ENCODE data around the gene UBE2D3. TPM values are rescaled to one million over a fixed set of nuclear protein-coding genes. Genes with fewer than 3 reads are reported as not detected.

UBE2D3 gene
- total RNA-seq, 1 donor from 2014 or later, result 312 TPM

DNA sequence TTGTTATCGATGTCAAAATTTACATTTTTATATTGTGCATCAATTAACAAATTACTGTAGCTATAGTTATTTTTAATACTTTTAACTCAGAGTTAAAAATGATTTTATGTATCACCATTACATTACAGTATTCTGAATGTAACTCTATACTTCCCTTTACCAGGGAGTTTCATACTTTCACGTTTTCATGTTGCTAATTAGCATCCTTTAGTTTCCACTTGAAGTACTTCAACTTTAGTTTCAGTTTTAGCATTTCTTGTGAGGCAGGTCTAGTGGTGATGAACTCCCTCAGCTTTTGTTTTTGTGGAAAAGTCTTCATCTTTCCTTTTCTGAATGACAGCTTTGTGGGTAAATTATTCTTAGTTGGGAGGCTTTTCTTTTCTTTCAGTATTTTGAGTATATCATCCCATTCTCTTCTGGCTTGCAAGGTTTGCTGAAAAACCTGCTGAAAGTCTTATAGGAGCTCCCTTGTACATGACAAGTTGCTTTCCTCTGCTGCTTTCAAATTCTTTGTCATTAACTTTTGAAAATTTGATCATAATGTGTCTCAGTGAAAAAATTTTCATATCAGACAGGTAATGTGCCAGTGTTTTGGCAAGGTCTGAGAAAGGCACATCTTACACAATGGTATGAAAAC lies 31.6 kb upstream of the UBE2D3 start:
- no peak for DNase-seq (ENCODE audit: low read depth, low spot score)
- no peaks in the 10 kb centered on the region for H3K27me3 Mint-ChIP-seq (ENCODE audit: low read depth)
- peaks cover 23% of the 10 kb centered on the region for H3K36me3 Mint-ChIP-seq (ENCODE audit: low read depth)
- peaks cover 8% of the 10 kb centered on the region for H3K9me3 Mint-ChIP-seq
- TF ChIP-seq, protein P1, sequence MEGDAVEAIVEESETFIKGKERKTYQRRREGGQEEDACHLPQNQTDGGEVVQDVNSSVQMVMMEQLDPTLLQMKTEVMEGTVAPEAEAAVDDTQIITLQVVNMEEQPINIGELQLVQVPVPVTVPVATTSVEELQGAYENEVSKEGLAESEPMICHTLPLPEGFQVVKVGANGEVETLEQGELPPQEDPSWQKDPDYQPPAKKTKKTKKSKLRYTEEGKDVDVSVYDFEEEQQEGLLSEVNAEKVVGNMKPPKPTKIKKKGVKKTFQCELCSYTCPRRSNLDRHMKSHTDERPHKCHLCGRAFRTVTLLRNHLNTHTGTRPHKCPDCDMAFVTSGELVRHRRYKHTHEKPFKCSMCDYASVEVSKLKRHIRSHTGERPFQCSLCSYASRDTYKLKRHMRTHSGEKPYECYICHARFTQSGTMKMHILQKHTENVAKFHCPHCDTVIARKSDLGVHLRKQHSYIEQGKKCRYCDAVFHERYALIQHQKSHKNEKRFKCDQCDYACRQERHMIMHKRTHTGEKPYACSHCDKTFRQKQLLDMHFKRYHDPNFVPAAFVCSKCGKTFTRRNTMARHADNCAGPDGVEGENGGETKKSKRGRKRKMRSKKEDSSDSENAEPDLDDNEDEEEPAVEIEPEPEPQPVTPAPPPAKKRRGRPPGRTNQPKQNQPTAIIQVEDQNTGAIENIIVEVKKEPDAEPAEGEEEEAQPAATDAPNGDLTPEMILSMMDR (conservative IDR thresholded peaks at IDR 0.05), result no peak
- no peak overlapping the region for H3K4me3 Mint-ChIP-seq
- no peak overlapping the region for H3K27ac Mint-ChIP-seq (ENCODE audit: unreplicated experiment)
- no peaks in the 10 kb centered on the region for H3K4me1 Mint-ChIP-seq

DNA sequence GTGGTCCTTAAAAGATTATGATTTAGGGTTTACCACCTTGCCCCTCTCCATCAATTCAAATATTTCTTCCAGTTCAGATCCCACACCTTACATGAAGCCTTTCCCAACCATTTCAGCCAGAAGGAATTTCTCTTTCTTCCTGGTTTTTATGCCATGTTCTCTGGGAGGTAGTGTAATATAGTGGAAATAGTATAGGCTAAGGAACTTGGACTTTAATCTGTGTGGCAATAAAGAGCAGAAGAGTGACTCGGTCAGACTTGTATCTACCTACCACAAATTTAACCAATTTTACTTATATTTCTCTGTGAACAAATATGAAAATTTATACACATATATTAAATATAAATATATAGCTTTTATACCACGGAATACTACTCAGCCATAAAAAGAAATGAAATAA lies 23.0 kb upstream of the UBE2D3 start:
- H3K27ac Mint-ChIP-seq (ENCODE audit: unreplicated experiment), result no peak overlapping the region
- H3K27me3 Mint-ChIP-seq (ENCODE audit: low read depth), result no peaks in the 10 kb centered on the region
- H3K9me3 Mint-ChIP-seq, result no peaks in the 10 kb centered on the region
- TF ChIP-seq, protein P1 (conservative IDR thresholded peaks at IDR 0.05), result no peak
- no peaks in the 10 kb centered on the region for H3K4me1 Mint-ChIP-seq
- no peak overlapping the region for H3K4me3 Mint-ChIP-seq
- H3K36me3 Mint-ChIP-seq (ENCODE audit: low read depth), result peaks cover 4% of the 10 kb centered on the region
- DNase-seq (ENCODE audit: low read depth, low spot score), result no peak

DNA sequence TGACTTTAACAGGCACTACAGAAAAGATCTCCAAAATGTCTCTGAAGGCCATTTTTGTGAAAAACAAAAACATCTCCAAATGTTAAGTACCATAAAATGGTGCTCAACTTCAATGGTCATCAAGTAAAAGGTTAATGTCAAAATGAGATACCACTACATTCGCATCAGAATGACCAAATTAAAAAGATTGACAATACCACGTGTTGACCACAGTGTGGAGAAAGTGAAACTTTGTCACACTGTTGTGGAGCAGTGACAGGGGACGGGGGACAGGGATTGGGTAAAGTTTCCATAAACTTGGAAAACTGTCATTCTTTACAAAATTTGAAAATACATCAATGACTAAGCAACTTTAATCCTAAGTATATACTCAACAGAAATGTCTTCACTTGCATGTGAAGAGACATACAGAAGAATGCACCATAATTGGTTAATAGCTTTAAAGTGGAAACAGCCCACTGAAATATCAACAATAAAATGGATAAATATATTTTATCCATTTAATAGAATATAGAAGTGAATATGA lies 22.3 kb upstream of the UBE2D3 start:
- H3K4me3 Mint-ChIP-seq, result no peak overlapping the region
- peaks cover 4% of the 10 kb centered on the region for H3K36me3 Mint-ChIP-seq (ENCODE audit: low read depth)
- H3K27ac Mint-ChIP-seq (ENCODE audit: unreplicated experiment), result no peak overlapping the region
- DNase-seq (ENCODE audit: low read depth, low spot score), result no peak
- no peaks in the 10 kb centered on the region for H3K4me1 Mint-ChIP-seq
- TF ChIP-seq, protein P1 (conservative IDR thresholded peaks at IDR 0.05), result no peak
- no peaks in the 10 kb centered on the region for H3K27me3 Mint-ChIP-seq (ENCODE audit: low read depth)
- H3K9me3 Mint-ChIP-seq, result no peaks in the 10 kb centered on the region

DNA sequence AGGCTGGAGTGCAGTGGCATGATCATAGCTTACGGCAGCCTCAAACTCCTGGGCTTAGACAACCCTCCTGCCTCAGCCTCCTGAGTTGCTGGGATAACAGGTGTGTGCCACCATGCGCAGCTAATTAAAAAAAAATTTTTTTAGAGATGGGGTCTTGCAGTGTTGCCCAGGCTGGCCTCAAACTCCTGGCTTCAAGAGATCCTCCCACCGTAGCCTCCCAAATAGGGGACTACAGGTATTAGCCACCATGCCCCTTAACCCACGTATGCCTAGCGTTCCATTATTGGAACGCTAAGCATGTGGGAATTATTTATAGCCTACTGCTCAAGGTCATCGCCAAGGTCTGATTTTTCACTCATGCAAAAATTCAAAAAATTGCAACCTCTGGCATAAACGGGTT lies 20.3 kb upstream of the UBE2D3 start:
- DNase-seq (ENCODE audit: low read depth, low spot score), result no peak
- Mint-ChIP-seq H3K36me3 (ENCODE audit: low read depth) (peaks cover 4% of the 10 kb centered on the region), H3K4me1 (no peaks in the 10 kb centered on the region)

DNA sequence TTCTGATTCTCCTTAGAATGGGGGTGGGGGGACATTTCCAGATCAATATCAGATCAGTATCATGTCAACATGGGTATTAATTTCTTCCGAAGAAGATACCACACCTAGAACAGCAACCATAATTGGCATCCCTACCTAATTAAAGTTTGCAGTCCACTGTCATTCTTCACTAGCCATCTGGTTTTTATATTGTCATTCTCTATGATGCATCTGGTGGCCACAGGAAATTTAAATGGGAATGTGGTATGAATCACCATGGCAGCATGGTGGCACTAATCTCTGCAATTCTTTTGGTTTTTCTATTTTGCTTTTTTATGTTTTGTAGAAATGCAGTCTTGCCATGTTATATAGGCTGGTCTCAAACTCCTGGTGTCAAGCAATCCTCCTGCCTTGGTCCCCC lies 16.6 kb upstream of the UBE2D3 start:
- H3K4me1 Mint-ChIP-seq, result no peaks in the 10 kb centered on the region
- no peak overlapping the region for H3K27ac Mint-ChIP-seq (ENCODE audit: unreplicated experiment)
- H3K36me3 Mint-ChIP-seq (ENCODE audit: low read depth), result peaks cover 4% of the 10 kb centered on the region
- no peaks in the 10 kb centered on the region for H3K27me3 Mint-ChIP-seq (ENCODE audit: low read depth)
- no peak for DNase-seq (ENCODE audit: low read depth, low spot score)
- H3K9me3 Mint-ChIP-seq, result no peaks in the 10 kb centered on the region
- no peak overlapping the region for H3K4me3 Mint-ChIP-seq
- TF ChIP-seq, protein P1 (conservative IDR thresholded peaks at IDR 0.05), result no peak

More for the DNA sequence above, 20.3 kb upstream of the UBE2D3 start:
- Mint-ChIP-seq H3K27me3 (ENCODE audit: low read depth) (no peaks in the 10 kb centered on the region), H3K4me3 (no peak overlapping the region), H3K27ac (ENCODE audit: unreplicated experiment) (no peak overlapping the region), H3K9me3 (no peaks in the 10 kb centered on the region)
- TF ChIP-seq, protein P1 (conservative IDR thresholded peaks at IDR 0.05), result no peak

All from neural crest cell (in vitro differentiated cells).